ENCODE data around the gene SOX3.
A peak's percentile ranks its signal among the peaks of the same experiment; 100 is the strongest.

SOX3 gene

DNA sequence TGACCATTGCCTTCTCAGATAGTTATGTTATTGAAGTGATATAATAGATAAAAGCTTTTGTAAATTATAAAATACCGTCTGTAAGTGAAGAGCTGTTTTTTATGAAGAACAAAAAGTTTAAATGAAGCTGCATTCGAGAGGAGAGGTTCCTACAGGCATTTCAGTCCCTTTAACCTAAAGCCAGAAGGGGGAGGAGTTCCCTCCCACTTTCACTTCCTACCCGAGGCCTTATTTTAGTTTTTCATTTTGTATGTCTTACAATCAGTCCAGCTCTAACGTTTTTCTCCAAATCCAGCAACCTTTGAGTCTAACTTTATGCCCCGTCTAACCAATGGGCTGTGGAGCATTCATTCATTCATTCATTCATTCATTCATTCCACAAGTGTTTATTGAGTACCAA lies 16.5 kb upstream of the SOX3 start:
- Histone ChIP-seq H3K27me3 (replicated peaks) (no peaks in the 10 kb centered on the region), H3K36me3 (replicated peaks) (no peaks in the 10 kb centered on the region), H3K4me3 (ENCODE audit: low read depth, low read length) (no peak overlapping the region), H3K27ac (no peak overlapping the region)
- in situ Hi-C loops (cut with HindIII; ENCODE audit: low pct_ligation_motif_present, low sequenced_read_pairs): no loop called here
- TF ChIP-seq CTCF (IDR thresholded peaks at IDR 0.05; ENCODE audit: low read depth, low read length, missing control alignments): no peak
- no peak for DNase-seq

DNA sequence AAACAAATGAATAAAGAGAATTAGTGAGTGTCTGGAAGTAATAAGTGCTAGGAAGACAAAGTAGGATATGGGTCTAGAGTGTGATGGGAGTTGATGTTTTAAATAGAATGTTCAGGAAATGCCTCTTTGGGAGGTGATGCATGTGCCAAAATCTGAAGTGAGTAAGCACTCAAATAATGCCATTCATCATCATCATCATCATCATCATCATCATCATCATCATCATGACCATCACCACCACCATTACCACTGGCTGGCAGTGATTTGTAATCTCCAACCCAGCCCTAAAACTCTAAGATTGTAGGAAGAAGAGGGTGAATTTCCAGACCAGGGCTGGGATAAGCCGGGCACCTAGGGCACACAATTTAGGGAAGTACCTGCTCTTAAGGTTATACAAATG lies 9.7 kb upstream of the SOX3 start:
- no peak for TF ChIP-seq CTCF (IDR thresholded peaks at IDR 0.05; ENCODE audit: low read depth, low read length, missing control alignments)
- in situ Hi-C loops (cut with HindIII; ENCODE audit: low pct_ligation_motif_present, low sequenced_read_pairs): no loop called here
- H3K27me3 ChIP-seq (replicated peaks): peaks cover 6% of the 10 kb centered on the region
- H3K27ac ChIP-seq: no peak overlapping the region
- H3K36me3 ChIP-seq (replicated peaks): no peaks in the 10 kb centered on the region
- no peak overlapping the region for H3K4me3 ChIP-seq (ENCODE audit: low read depth, low read length)
- no peak for DNase-seq

- no peak overlapping the region for H3K4me3 ChIP-seq (ENCODE audit: low read depth, low read length)
- DNase-seq: no peak
- no peak for TF ChIP-seq CTCF (IDR thresholded peaks at IDR 0.05; ENCODE audit: low read depth, low read length, missing control alignments)
- in situ Hi-C loops (cut with HindIII; ENCODE audit: low pct_ligation_motif_present, low sequenced_read_pairs): no loop called here
- H3K27me3 ChIP-seq (replicated peaks): peaks cover 19% of the 10 kb centered on the region
- H3K27ac ChIP-seq: no peak overlapping the region
- no peaks in the 10 kb centered on the region for H3K36me3 ChIP-seq (replicated peaks)
Observed at GRCh38 chrX:140510895-140511295, 6.0 kb upstream of the SOX3 start.

DNA sequence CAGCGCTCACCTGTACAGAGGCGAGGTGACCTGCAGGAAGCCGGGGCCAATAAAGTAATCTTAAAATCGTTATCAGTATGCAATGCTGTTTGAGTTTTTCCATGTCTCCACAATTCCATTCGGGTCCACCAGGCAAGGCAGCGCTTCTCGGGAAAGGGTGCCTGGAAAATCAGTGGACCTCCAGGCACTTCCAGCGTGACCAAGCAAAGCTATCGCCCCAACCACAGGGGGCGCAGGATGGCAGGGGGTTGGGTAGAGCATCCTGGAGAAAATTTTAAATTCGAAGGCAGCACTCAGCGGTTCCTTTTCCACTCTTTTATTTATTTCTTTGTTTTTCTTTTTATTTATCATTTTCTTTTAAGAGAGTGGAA lies 5.4 kb upstream of the SOX3 start:
- in situ Hi-C loops (cut with HindIII; ENCODE audit: low pct_ligation_motif_present, low sequenced_read_pairs): no loop called here
- DNase-seq: no peak
- Histone ChIP-seq H3K36me3 (replicated peaks) (no peaks in the 10 kb centered on the region), H3K27ac (no peak overlapping the region), H3K27me3 (replicated peaks) (peaks cover 24% of the 10 kb centered on the region), H3K4me3 (ENCODE audit: low read depth, low read length) (no peak overlapping the region)
- TF ChIP-seq CTCF (IDR thresholded peaks at IDR 0.05; ENCODE audit: low read depth, low read length, missing control alignments): peak; percentile 13

DNA sequence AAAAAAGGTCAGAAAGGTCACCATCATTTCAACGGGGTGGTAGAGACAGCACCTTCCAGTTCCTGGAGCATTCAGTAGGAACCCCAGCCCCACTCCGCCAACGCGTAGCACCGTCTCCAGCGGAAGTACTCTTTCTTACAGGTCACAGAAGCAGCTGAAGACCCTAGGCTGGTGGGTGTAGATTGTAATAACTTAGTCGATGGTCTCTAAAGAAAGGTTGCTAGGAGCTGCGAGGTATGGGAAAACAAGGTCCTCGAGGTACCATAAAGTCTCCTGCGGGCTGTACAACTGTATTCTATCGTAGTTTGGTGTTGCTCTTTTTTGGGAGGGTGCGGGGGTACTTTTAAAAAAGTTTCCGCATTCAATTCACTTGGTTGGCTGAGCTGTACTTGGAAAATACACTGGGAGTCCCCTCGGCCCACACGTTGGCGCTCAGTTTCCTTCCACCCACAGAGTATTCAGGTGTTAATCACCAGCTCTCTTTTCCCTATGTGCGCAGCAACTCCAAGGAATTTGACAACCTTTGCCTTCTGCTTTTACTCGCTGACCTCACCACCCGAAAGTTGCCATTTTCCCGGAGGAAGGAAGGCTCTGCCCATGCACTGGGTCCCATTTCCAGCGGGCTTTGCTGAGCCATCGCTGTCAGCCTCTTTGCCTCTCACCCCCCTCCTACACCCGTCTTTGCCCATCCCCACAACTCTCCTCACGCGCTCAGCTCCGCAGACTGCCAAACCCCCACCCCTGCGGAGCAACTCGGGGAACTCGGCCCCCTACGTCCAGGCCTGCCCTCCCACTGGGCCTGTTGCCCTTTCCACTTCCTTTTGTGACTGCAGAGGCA lies 4.8 kb upstream of the SOX3 start:
- in situ Hi-C loops (cut with HindIII; ENCODE audit: low pct_ligation_motif_present, low sequenced_read_pairs): no loop called here
- Histone ChIP-seq H3K27me3 (replicated peaks) (peaks cover 24% of the 10 kb centered on the region), H3K4me3 (ENCODE audit: low read depth, low read length) (no peak overlapping the region), H3K36me3 (replicated peaks) (no peaks in the 10 kb centered on the region), H3K27ac (no peak overlapping the region)
- no peak for TF ChIP-seq CTCF (IDR thresholded peaks at IDR 0.05; ENCODE audit: low read depth, low read length, missing control alignments)
- DNase-seq: no peak

DNA sequence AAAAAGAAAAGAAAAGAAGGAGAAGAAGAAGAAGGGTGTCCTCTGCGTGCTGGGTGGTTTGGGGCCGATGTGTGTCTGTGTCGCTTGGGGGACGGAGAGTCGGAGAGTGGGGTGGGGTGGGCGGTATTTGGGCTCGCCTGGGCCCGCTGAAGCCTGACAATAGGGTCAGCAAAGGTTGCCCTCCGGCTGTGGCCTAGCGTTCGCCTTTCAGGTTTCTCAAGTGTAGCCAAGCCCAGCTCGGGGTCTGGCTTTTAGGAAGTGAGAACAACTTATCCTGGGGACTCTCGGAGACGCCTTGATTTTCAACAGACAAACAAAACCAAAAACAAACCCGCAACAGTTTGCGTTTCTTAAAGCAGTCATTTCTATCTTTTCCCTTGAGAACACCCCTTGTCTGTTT lies 4.1 kb upstream of the SOX3 start:
- peaks cover 30% of the 10 kb centered on the region for H3K27me3 ChIP-seq (replicated peaks)
- TF ChIP-seq CTCF (IDR thresholded peaks at IDR 0.05; ENCODE audit: low read depth, low read length, missing control alignments): no peak
- no peaks in the 10 kb centered on the region for H3K36me3 ChIP-seq (replicated peaks)

More for the DNA sequence above, 4.1 kb upstream of the SOX3 start:
- in situ Hi-C loops (cut with HindIII; ENCODE audit: low pct_ligation_motif_present, low sequenced_read_pairs): no loop called here
- Histone ChIP-seq H3K4me3 (ENCODE audit: low read depth, low read length) (no peak overlapping the region), H3K27ac (no peak overlapping the region)
- no peak for DNase-seq
